HG02588 (cell line): ENCODE results near the gene RASL12.
A peak's percentile ranks its signal among the peaks of the same experiment; 100 is the strongest.

ENCODE experiments used
- ATAC-seq: cut with Tn5 transposase; IDR thresholded peaks from one replicate; pipeline ENCODE4 v1.9.1; 2021; ENCODE audit warnings: mild to moderate bottlenecking, moderate library complexity; ENCODE audit not compliant: unreplicated experiment

The RASL12 gene

DNA sequence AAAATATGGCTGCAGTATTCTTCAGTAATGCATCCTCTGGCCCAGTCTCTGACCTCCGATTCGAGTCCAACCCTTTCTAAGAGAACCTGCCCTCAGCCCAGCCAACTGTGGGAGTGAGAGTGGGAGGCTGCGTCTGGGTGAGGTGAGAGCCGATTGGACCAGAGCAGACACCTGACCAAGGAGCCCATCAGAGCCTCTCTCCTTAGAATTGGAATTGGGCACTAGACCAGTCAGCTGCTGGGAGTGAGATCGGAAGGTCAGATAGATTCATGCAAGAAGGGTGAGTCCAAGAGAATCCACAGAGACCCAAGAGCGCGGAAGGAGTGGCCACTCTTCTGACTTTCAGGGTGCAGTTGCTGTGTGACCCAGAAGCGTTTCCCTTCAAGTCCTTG is 10.2 kb downstream of the RASL12 start:
- no peak for ATAC-seq

DNA sequence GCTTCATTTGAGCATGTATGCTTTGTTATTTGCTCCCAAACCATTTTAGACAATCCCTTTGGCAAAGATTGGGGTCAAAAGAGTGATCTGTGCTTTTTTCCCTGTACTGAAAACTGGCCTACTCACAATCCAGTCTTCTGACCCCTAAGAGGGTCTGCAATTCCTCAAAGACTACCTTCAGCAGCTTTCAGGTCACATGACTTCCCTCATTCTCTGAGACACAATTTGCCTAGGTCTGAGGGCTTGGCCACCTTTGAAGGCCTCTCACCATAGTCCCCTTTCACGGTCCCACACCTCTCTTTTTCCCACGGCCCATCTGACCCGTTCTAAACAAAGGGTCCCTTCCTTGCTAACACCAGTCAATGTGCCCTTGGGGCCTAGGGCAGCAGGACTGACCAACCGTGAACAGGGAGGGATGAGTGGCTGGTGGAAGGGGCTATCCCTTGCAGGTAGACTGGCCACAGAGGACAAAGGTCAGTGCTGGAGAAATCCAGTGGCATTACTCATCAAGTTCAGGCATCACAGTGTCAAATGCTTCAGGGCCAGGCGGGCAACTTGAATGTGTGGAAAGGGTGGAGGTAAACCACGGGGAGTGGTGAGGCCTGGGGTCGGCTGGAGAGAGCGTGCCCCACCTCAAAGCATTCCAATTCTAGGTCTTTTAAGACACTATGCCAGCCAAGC is 10.8 kb downstream of the RASL12 start:
- ATAC-seq = no peak

DNA sequence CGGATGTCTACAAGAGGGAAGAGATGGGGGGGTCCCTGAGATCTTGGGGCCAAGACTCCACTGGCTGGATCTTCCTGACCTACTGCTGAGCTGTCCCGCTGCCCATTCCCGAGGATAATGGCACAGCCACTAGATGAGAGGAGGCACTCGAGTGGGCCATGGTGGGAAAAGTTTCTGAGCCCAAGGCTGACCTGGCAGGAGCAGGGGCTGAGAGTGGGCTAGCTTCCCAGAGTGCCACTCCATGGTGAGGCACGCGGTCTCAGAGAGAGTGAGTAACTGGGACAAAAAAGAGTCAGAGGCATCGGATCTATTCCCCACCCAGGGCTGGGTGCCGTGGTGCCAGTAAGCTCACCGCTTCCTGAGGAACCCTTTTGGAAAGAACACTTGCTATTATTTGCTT is 11.7 kb downstream of the RASL12 start:
- no peak for ATAC-seq

DNA sequence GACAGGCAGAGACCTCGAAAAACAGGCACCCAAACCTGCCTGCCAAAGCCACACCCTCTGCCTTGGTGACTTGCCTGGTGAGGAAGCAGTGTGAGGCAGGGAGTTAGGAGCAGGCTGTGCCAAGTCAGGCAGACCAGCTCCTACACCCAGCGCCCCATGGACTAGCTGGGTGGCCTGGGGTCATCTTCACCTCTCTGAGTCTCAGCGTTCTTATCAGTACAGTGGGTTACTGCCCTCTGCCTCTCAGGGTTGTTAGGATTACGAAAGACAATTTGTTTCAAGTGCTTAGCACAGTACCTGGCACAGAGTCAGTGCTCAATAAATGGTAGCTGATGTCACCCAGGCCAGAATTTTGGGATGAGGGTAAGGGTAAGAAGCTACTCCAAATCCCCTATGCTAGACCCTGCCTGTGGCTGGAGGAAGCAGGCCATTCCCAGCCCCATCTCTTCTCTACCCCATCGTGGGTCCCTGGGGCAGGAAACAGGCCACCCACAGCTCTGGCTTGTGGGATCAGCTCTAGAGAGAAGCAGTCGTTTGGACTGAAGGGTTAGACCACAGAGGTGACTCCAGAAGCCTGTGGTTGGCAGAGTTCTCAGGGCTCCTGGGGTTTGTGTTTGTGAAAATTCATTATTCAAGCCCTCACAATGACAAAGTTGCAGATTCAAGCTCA is 12.5 kb downstream of the RASL12 start:
- no peak for ATAC-seq

DNA sequence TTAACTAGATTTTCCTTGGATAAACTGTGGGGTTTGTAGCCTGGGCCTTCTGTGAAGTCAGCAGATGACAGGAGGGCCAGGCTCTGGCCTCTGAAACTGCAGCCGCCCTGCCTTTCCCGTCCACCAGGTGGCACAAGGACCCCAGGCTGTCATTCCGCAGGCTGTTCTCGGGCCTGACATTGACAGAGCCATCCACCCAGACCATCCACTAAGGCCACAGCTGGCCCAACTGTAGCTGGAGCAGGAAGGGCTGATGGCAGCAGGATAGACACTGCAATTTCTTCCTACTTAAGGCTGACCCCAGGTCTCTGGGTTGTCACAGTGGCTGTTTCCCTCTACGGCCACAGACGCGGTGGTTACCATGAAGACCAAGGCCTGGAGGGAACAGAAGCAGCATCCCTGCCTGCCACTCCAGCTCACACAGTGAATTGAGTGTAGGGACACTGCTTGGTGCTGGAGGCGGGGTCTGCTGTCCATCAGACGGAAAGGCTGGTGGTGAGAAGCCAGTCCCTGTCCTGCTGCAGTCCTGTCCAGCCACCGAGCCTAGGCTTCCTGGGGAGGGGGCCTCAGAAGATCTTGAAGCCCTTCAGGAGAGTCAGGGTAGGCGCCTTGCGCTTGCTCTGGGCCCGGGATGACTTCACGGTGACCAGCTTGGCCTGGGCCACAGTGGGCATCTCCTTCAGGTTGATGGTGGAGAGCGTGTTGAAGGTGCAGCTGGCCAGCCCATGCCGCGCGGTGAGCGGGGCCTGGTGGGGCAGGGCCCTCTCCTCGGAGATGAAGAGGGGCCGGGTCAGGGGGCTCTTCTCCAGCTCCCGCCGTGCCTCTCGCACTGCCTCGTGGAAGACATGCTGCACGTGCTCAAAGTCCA is 13.2 kb downstream of the RASL12 start:
- ATAC-seq = no peak

DNA sequence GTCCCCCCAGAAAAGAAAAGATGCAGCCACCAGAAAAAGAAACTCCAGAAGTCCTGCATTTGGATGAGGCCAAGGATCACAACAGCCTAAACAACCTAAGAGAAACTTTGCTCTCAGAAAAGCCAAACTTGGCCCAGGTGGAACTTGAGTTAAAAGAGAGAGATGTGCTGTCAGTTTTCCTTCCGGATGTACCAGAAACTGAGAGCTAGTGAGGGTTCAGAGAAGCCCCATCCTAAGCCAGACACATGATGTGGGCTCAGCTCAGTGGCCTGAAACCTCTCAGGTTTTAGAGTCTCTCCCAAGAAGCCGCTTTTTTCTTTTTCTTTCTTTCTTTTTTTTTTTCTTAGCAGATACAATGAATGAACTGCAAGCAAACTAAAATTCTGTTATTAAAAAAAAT is 14.8 kb downstream of the RASL12 start:
- ATAC-seq = no peak

DNA sequence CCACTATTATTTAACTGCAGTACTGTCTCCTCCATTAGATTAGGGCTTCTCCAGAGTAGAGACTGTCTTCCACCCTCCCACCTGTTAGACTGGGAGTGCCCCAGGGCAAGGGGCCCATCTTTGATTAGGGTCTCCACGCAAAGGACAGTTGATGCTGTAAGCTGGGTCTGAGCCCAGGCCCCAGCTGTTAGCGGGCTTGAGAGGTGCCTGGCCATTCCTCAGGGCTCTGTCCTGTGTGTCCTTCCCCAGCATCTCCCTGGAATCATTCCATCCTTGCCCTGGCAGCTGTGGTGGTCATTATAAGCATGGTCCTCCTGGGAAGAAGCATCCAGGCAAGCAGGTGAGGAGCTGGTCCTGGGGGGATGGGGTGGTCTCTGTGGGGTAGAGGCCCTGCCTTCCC is 16.5 kb downstream of the RASL12 start:
- ATAC-seq = no peak

DNA sequence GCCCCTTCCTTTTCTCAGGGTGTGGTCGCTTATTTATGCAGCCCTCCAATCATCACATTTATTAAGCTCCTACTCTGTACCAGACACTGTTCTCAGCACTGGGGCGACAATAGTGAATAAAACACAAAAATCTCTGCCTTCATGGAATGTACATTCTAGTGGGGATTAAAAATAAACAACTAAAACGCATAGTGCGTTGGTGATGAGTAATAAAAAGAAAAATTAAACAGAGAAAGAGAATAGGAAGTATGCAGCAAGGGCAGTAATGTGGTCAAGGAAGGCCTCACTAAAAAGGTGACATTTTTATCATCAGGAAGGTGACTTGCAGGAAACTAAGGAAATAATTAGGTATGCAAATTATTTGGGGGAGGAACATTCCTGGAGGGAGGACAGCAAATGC is 17.5 kb downstream of the RASL12 start:
- no peak for ATAC-seq

DNA sequence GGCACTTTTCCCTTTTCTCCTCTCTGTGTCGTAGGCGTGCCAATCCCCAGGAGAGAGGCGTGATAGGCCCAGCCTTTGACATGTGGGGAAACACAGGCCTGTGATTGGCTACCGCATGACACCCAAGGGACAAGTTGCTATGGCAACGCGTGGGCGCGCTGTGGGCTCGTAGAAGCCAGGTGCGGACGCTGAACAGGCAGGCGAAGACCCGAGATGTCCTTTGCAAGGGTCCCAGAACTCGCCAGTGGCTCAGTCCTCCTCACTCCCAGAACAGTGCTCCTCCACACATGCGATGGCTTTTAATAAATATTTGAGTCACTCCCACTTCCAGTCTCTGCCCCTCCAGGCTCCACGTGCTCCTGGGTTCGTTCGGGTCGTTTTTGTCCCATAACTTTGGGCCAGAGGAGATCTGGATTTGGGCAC is 18.4 kb downstream of the RASL12 start:
- ATAC-seq = peak; percentile 85

DNA sequence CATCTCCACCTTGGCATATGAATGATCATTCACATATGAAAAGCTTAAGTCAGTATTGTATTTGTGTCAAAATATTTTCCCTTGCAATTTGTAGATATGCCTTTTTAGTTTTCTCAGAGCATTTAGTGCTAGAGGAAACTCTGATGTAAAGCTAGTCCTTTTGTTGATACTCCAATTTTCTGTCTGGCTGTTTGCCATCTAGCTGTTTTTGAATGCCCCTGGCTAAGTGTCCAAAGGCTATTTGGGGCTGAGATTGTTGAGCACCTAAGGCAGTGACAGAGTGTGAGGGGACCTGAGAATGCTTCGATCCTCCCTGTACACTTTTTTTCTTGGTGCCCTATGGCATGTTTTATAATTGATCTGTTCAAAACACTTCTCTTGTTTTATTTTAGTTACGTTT is 19.6 kb downstream of the RASL12 start:
- no peak for ATAC-seq

DNA sequence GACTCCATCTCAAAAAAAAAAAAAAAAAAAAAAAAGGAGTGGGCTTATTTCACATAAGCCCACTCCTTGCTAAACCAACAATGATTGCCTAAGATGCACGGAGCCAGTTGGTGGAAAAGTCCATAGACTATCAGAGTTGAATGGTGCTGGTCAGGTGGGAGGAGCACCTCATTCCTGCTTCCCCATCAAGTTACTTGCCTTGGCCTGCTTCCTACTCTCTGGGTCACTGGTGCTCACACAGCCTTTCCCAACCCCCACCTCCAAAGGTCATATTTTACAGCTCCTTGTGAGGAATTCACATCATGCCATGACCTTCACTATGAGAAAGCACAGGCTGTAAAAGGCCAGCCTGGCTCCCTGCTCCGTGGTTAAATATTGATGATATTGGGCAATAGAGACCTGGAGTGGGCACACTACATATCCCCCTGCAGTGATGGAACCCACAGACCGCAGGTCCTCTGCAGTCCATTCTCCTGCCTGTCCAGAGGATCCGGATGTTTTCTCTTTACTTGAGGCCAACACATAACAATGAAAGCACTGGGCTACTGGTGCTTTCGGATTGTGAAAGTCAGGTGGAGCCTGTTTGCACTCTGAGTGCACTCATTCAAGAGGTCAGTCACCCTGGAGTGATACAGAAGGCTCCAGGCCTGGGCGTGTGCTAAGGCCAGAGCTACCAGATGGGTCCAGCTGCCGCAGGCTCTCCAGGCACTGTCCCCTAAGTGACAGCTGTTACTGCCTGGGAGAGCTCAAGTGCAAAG is 22.9 kb downstream of the RASL12 start, which contains the start of gene SLC51B:
SLC51B (plus strand) TSS at position 664 of the 758 bp plus-strand sequence. CDS start 4,618 bp downstream, outside the sequence.
- no peak for ATAC-seq

DNA sequence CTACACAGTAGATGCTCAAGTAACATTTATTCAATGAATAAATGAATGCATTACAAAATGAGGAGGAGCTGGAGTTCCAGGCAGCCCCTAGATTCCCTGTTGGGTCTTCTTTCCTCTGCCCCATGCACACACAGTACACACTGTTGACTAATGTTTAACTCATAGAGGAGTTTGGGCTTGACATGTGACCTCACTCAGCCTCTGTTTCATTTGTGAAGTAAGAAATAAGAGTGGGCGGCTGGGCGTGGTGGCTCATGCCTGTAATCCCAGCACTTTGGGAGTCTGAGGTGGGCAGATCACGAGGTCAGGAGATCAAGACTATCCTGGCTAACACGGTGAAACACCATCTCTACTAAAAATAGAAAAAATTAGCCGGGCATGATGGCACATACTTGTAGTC is 23.6 kb downstream of the RASL12 start:
- ATAC-seq = peak; percentile 51

DNA sequence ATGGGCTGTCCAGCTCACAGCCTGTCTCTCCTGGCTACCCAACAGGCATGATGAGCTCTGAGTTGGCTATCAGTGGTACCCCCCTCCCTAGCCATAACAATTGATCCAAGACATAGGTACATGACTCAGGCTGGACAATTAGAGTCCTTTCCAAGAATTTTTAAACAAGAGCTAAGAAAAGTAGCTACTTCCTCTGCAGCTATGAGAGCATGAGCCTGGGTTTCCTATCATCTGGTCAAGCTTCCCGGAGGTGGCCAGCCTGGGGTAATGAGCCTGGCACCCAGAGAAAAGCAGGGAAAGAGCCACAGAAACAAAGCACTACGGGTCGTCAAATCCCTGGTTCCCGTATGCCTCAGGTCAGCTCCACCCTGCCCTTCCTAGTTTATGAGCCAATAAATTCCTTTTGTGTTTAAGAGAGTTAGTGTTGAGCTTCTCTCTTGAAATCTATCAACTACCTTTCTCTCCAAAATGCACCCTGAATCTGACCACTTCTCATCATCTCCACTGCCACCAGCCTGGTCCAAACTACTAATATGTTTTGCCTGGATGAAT is 24.9 kb downstream of the RASL12 start:
- ATAC-seq = no peak

DNA sequence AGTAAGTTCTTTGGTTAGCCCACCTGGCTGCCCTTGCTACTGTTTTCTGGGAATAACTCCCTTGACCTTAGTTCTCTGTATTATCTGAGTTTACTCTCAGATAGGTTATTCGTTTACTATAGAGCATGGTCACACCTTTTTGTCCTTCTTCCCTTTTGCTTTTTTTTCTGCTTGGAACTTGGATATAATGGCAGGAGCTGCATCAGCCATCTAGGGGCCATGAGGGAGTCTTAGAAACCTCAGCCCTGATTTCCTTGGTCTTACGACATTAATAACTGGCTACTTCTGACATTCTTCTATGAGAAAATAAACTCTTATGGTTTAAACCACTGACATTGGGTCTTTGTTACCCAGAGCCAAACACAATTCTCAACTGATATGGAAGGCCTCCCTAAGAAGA is 26.0 kb downstream of the RASL12 start:
- no peak for ATAC-seq

DNA sequence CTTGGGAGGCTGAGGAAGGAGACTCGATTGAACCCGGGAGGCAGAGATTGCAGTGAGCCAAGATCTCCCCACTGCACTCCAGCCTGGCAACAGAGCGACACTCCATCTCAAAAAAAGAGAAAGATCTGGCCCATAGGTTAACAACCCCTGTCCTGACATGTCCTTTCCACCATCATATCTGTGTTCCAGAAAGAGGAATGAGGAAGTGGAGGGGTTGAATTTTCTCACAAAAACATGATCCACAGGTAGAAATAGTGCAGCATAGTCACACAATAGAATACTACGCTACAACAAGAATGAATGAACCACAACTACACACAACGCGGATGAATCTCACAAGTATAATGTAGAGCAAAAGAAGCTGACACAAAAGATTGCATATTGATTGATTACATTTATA is 27.3 kb downstream of the RASL12 start:
- no peak for ATAC-seq

DNA sequence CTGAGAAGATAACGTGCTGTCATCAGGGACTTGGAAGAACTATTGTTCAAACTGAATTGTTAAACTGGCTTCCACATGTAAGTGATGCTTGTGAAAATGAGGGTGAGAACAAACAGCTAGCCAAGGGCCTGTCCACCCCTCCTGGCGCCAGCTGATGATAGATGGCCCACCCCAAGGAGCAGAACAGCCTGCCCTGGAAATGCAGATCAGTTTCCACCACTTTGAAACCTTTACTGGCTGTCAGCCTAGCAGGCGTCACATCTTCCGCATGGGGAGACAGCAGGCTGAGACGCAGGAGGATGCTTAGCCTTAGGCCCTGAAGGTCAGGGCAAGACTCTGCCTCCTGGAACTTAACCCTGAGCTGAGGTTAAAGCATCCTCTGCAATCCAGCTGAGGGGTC is 29.0 kb downstream of the RASL12 start:
- ATAC-seq = no peak

DNA sequence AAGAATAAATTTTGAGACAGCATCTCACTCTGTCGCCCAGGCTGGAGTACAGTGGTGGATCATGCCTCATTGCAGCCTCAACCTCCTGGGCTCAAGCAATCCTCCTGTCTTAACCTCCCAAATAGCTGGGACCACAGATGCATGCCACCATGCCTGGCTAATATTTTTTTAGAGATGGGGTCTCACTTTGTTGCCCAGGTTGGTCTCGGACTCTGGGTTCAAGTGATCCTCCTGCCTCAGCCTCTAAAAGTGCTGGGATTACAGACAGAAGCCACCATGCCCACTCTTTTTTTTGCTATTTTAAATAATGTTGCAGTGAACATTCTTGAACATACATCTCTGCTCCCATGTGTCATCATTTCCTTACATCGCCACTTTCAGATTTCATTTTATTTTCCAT is 29.4 kb downstream of the RASL12 start:
- ATAC-seq = no peak

DNA sequence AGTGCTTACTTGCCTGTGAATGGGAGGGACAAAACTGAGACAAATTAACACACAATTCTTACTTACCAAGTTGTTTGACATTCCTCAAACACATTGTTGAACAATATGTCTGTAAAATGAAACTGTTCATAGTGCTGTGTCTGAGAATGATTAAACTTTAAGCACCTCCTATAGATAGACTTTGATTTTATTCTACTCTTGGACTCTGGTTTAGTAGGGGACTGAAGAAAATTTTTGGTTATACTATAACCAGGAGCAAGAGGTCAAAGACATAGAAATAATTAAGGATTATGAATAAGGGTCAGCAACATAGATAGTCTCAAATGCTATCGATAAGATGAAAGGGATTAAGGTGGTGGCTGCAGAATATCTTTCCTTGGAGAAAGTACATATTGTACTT is 30.5 kb downstream of the RASL12 start:
- ATAC-seq = no peak

DNA sequence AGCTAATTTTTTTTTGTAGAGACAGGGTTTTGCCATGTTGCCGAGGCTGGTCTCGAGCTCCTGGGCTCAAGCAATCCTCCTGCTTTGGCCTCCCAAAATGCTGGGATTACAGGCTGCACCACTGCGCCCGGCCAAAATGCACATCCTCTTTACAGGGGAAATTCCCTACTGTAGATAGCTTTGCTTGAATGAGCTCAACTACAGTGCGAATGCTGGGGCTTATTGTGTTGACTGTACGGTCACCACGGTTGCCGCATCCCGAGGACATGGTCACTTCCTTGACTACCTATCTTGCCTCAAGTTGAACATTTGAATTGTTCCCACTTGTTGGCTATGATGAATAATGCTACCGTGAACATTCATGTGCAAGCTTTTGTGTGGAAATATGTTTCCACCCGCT is 33.1 kb downstream of the RASL12 start:
- ATAC-seq = no peak

DNA sequence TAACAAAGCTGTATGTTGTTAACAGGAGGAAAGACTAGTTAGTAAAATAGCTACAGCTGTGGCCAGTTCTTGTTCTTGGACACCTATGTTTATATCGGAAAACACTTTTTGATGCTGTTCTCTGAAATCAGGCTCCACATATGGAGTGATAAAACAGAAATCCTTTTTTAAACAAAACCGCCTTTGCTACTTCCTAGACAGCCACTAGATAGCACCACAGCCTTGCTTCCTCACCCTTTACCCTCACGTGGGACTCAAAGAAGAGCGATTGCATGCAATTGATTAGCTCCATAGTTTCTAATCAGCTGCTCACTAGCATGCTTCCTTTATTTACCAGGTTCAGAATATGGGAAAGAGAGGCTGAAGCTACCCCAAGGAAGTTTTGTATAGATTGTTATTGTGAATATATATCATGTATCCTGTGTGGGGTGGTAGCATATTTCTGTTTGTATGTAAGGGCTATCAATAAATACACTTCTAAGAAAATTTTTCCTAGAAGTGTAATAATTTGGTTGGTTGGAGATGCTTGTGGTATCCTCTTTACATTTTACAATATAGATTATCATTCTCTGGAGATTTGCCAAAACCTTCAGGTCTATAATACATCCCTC is 34.0 kb downstream of the RASL12 start:
- no peak for ATAC-seq
